ENCODE data around the gene HOXC6. TPM values are rescaled to one million over a fixed set of nuclear protein-coding genes. Genes with fewer than 3 reads are reported as not detected.

The HOXC6 gene
- total and polyA plus RNA-seq, 9 of the 15 experiments (the other 6 are each of a cell fraction or from before 2014, with no cell fraction given): 0.06 to 4.0 (median 1.4) TPM

GRCh38 chr12:53999559-54000115 is 28.6 kb upstream of the HOXC6 start (continued):
- no peak for TF ChIP-seq ARID3A (IDR thresholded peaks at IDR 0.05; ENCODE audit: borderline replicate concordance, low read depth, low read length)
- TF ChIP-seq KDM2B (CRISPR knock-in tag; IDR thresholded peaks at IDR 0.05): 0 out of 2 replicates have a peak, but pooled peaks have one; percentile 34
- no peak for TF ChIP-seq POLR2AphosphoS2 (IDR thresholded peaks at IDR 0.05; ENCODE audit: low read length)
- TF ChIP-seq FUS (optimal IDR thresholded peaks at IDR 0.05; ENCODE audit: low read depth, low read length): no peak
- TF ChIP-seq NELFE (IDR thresholded peaks at IDR 0.05; ENCODE audit: insufficient read depth, insufficient read length): no peak
- TF ChIP-seq MXD1 (CRISPR knock-in tag; IDR thresholded peaks at IDR 0.05; ENCODE audit: borderline replicate concordance, poor library complexity, severe bottlenecking): no peak
- no peak for TF ChIP-seq YY1 (IDR thresholded peaks at IDR 0.05; ENCODE audit: borderline replicate concordance in 1 of 3, control insufficient read depth in 1 of 3, extremely low read depth in 1 of 3, insufficient read depth in 3 of 3, insufficient read length in 1 of 3, insufficient replicate concordance in 2 of 3, low read depth in 1 of 3, low read length in 2 of 3)
- no peak for TF ChIP-seq SAFB (IDR thresholded peaks at IDR 0.05; ENCODE audit: borderline replicate concordance, low read depth, low read length)
- no peak for TF ChIP-seq MAX (CRISPR knock-in tag; IDR thresholded peaks at IDR 0.05)
- no peak for TF ChIP-seq NCOA6 (IDR thresholded peaks at IDR 0.05)
- no peak for TF ChIP-seq ZNF583 (CRISPR knock-in tag; IDR thresholded peaks at IDR 0.05)
- peak; percentile 86 for TF ChIP-seq MEIS2 (IDR thresholded peaks at IDR 0.05; ENCODE audit: partially characterized antibody)
- TF ChIP-seq ZNF639 (CRISPR knock-in tag; conservative IDR thresholded peaks at IDR 0.05 in 1 of 2, IDR thresholded peaks at IDR 0.05 in 1 of 2): no peak
- TF ChIP-seq E4F1 (CRISPR knock-in tag; IDR thresholded peaks at IDR 0.05; ENCODE audit: borderline replicate concordance): no peak
- TF ChIP-seq ELK3 (CRISPR knock-in tag; IDR thresholded peaks at IDR 0.05): no peak
- TF ChIP-seq POU5F1 (IDR thresholded peaks at IDR 0.05; ENCODE audit: borderline replicate concordance, low read depth, low read length, partially characterized antibody): no peak
- no peak for TF ChIP-seq ZNF436 (CRISPR knock-in tag; IDR thresholded peaks at IDR 0.05)
